ENCODE measurements around the gene SAMD4B.

GRCh38 chr19:39388657-39389056, 46.4 kb downstream of the SAMD4B start:
- no peak for TF ChIP-seq CTCF (IDR thresholded peaks at IDR 0.05 in 8 of 11, conservative IDR thresholded peaks at IDR 0.05 in 3 of 11)
- TF ChIP-seq POLR2A (IDR thresholded peaks at IDR 0.05) = no peak
